Adrenal gland (tissue), 12 donors: ENCODE results near the gene RCAN3. TPM values are rescaled to one million over a fixed set of nuclear protein-coding genes. Genes with fewer than 3 reads are reported as not detected.
A peak's percentile ranks its signal among the peaks of the same experiment; 100 is the strongest.
"Not testable (repeated sequence)": the region's sequence is repeated elsewhere in the genome, so short reads cannot be mapped to it uniquely, and the experiment has no call there.

ENCODE experiments used
- DNase-seq, 7 donors: peaks; one replicate each; pipeline ENCODE4 v3.0.0-alpha.2; 2019 to 2020
- H3K27ac ChIP-seq, 5 donors: fragments of 200-600 bp; sonication (generic) in 4 of 5; 1 replicate in 3 of 5; 2 replicates in 2 of 5; pipeline versions ENCODE4 v1.5.1 to v1.8.0; 2016 to 2020; ENCODE audit warnings: mild to moderate bottlenecking in 1 of 5
- H3K27me3 ChIP-seq: fragments of 200-600 bp; 2 replicates; pipeline ENCODE4 v1.8.0; 2021
- H3K36me3 ChIP-seq, 2 donors: fragments of 200-600 bp; replicated peaks in 1 of 2; 1 replicate in 1 of 2; 2 replicates in 1 of 2; pipeline versions ENCODE4 v1.5.1 to v1.8.0; 2018 to 2022
- H3K4me1 ChIP-seq, 2 donors: fragments of 200-600 bp; replicated peaks in 1 of 2; 1 replicate in 1 of 2; 2 replicates in 1 of 2; pipeline versions ENCODE4 v1.5.1 to v1.8.0; 2018 to 2021
- H3K4me3 ChIP-seq, 4 donors: fragments of 200-600 bp; sonication (generic) in 3 of 4; one replicate each; pipeline ENCODE4 v1.5.1; 2016 to 2018
- H3K9me3 ChIP-seq, 3 donors: fragments of 200-600 bp; sonication (generic) in 1 of 3; replicated peaks in 1 of 3; 1 replicate in 2 of 3; 2 replicates in 1 of 3; pipeline versions ENCODE4 v1.5.1 to v1.8.0; 2016 to 2021
- POLR2A ChIP-seq, 2 donors: fragments of 450-650 bp; IDR thresholded peaks; one replicate each; pipeline ENCODE4 v1.6.1; 2017; ENCODE audit warnings: antibody characterized with exemption in 2 of 2, mild to moderate bottlenecking in 2 of 2, moderate library complexity in 1 of 2
- WGBS, 4 donors: extraction: QIAGEN DNeasy Blood & Tissue Kit in 2 of 4; methylation state at CpG; one replicate each; pipeline versions ENCODE4 v1.1.5 to v1.1.7; 2013 to 2017; 5-methylcytosine and 5-hydroxymethylcytosine counted together
- intact Hi-C, 2 donors: fragments of 100-400 bp; cut with DNase I; formaldehyde crosslinking; loops; one replicate each; pipeline versions ENCODE4 v1.14.1 to v1.15.0; 2022 to 2023
- polyA plus RNA-seq, 3 donors: library from polyadenylated mRNA; stranded (reverse); fragments of 200-250 nt in 2 of 3; fragments of 350-450 nt in 1 of 3; fragmentation: Illumina TruSeq in 1 of 3; extraction: RNeasy Lipid Tissue Mini Kit (QIAGEN cat#74804) in 1 of 3; gene quantifications; one replicate each; pipeline ENCODE4 v1.2.3, GENCODE V29; 2013 to 2014
- total RNA-seq, 9 donors: library from RNA; depleted of rRNA in 4 of 9; stranded (reverse); fragments of >200 nt in 4 of 9; fragments of 120-200 nt in 1 of 9; fragmentation: NEBNext Ultra II Directional in 1 of 9; extraction: Animal tissue kit (Norgen Biotek cat#: 25700) in 1 of 9; gene quantifications; one replicate each; pipeline versions ENCODE4 v1.1.0 to v1.2.4, GENCODE V29; 2013 to 2023
- TF ChIP-seq, protein P1 (sequence below), 6 experiments: fragments of 450-650 bp in 4 of 6; fragments of 200-600 bp in 2 of 6; sonication (generic) in 1 of 6; IDR thresholded peaks; 1 replicate in 5 of 6; 2 replicates in 1 of 6; pipeline versions ENCODE4 v1.5.1 to v1.8.0; 2016 to 2021; ENCODE audit warnings: antibody characterized with exemption in 6 of 6, mild to moderate bottlenecking in 2 of 6, moderate library complexity in 1 of 6
- donor health status: healthy with polysubstance abuse.
- donor health status: Bipolar disorder and iron deficiency.
- donor health status: DM: yes; HTN: yes; CAD: no.
- donor health status: DM: no; HTN: no; CAD: no.
- donor health status: DM: no; HTN: no; CAD: no.
- donor health status: DM: yes; HTN: yes; CAD: no.

The RCAN3 gene
- total and polyA plus RNA-seq, 12 donors = 0.48 to 5.6 (median 2.2) TPM

DNA sequence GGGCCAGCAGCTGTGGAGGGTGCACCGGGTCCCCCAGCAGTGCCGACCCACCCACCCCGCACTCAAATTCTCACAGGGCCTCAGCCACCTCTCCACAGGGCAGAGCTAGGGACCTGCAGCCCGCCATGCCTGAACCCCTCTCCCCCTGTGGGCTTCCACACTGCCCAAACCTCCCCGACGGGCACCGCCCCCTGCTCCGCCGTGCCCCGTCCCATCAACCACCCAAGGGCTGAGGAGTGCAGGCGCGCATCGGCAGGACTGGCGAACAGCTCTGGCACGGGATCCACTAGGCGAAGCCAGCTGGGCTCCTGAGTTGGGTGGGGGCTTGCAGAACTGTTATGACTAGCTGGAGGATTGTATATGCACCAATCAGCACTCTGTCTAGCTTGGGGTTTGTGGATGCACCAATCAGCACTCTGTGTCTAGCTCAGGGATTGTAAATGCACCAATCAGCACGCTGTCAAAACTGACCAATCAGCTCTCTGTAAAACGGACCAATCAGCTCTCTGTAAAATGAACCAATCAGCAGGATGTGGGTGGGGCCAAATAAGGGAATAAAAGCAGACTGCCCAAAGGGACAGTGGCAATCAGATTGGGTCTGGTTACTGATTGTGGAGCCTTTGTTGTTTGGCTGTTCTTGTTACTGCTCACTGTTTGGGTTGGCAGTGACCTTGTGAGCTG, 12.4 kb upstream of the RCAN3 start:
- H3K4me1 ChIP-seq = no peaks in the 10 kb centered on the region
- H3K27ac ChIP-seq = no peak overlapping the region
- no peak for TF ChIP-seq POLR2A (IDR thresholded peaks at IDR 0.05)
- TF ChIP-seq, protein P1, sequence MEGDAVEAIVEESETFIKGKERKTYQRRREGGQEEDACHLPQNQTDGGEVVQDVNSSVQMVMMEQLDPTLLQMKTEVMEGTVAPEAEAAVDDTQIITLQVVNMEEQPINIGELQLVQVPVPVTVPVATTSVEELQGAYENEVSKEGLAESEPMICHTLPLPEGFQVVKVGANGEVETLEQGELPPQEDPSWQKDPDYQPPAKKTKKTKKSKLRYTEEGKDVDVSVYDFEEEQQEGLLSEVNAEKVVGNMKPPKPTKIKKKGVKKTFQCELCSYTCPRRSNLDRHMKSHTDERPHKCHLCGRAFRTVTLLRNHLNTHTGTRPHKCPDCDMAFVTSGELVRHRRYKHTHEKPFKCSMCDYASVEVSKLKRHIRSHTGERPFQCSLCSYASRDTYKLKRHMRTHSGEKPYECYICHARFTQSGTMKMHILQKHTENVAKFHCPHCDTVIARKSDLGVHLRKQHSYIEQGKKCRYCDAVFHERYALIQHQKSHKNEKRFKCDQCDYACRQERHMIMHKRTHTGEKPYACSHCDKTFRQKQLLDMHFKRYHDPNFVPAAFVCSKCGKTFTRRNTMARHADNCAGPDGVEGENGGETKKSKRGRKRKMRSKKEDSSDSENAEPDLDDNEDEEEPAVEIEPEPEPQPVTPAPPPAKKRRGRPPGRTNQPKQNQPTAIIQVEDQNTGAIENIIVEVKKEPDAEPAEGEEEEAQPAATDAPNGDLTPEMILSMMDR (IDR thresholded peaks at IDR 0.05) = no peak
- WGBS, 4 donors = 95 to 100% (median 96%) methylated on average over 1 to 18 of the region's 18 CpGs
- intact Hi-C loops = no loop called here
- H3K4me3 ChIP-seq = no peak overlapping the region
- H3K9me3 ChIP-seq = no peaks in the 10 kb centered on the region
- H3K27me3 ChIP-seq = no peaks in the 10 kb centered on the region
- H3K36me3 ChIP-seq = no peaks in the 10 kb centered on the region
- DNase-seq = peak in 1 of 7 donors; percentile 18

- H3K27me3 ChIP-seq = no peaks in the 10 kb centered on the region
Measured at GRCh38 chr1:24491577-24492360, 10.9 kb upstream of the RCAN3 start.

GRCh38 chr1:24492935-24493334, 9.7 kb upstream of the RCAN3 start:
- H3K36me3 ChIP-seq, H3K4me1 ChIP-seq, H3K4me3 ChIP-seq, H3K27ac ChIP-seq, intact Hi-C loops, DNase-seq, H3K9me3 ChIP-seq, H3K27me3 ChIP-seq: not testable (repeated sequence)
- WGBS, 4 donors = 65 to 80% (median 79%) methylated on average over 9 of the region's 9 CpGs

More at GRCh38 chr1:24491577-24492360, 10.9 kb upstream of the RCAN3 start:
- WGBS, 4 donors = 47 to 56% (median 49%) methylated on average over 15 of the region's 15 CpGs
- intact Hi-C loops = no loop called here
- TF ChIP-seq POLR2A (IDR thresholded peaks at IDR 0.05) = no peak
- TF ChIP-seq, protein P1 (IDR thresholded peaks at IDR 0.05) = no peak
- H3K36me3 ChIP-seq = no peaks in the 10 kb centered on the region
- DNase-seq = peak in 1 of 7 donors; percentile 24
- no peaks in the 10 kb centered on the region for H3K9me3 ChIP-seq
- H3K4me3 ChIP-seq = no peak overlapping the region
- no peaks in the 10 kb centered on the region for H3K4me1 ChIP-seq
- H3K27ac ChIP-seq = no peak overlapping the region

DNA sequence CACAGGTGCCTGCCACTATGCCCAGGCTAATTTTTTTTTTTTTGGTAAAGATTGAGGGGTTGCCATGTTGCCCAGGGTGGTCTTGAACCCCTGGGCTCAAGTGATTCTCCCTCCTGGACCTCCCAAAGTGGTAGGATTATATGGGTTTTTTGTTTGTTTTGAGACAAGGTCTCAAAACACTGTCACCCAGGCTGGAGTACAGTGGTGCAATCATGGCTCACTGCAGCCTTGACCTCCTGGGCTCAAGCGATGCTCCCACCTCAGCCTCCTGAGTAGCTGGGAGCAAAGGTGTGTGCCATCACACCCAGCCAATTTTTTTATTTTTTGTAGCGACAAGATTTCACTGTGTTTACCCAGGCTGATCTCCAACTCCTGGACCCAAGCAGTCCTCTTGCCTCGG, 8.9 kb upstream of the RCAN3 start:
- no peak overlapping the region for H3K27ac ChIP-seq
- no peak overlapping the region for H3K4me3 ChIP-seq
- H3K27me3 ChIP-seq = no peaks in the 10 kb centered on the region
- no peaks in the 10 kb centered on the region for H3K4me1 ChIP-seq
- DNase-seq = no peak
- no peaks in the 10 kb centered on the region for H3K9me3 ChIP-seq
- TF ChIP-seq POLR2A (IDR thresholded peaks at IDR 0.05) = no peak
- TF ChIP-seq, protein P1 (IDR thresholded peaks at IDR 0.05) = no peak
- no peaks in the 10 kb centered on the region for H3K36me3 ChIP-seq
- 76 to 89% (median 82%) methylated on average over 3 of the region's 3 CpGs for WGBS, 4 donors
- intact Hi-C loops = no loop called here
